Measurements from ENCODE around the gene PPME1.

PPME1 gene

GRCh38 chr11:74175920-74176319 lies 4.8 kb downstream of the PPME1 start:
- no peak for TF ChIP-seq CTCF (IDR thresholded peaks at IDR 0.05; ENCODE audit: low read depth, low read length, poor library complexity, severe bottlenecking)
- no peak for TF ChIP-seq EZH2phosphoT487 (IDR thresholded peaks at IDR 0.05; ENCODE audit: borderline replicate concordance, low read length)
- H3K27me3 ChIP-seq (ENCODE audit: control insufficient read depth, low read length), result no peaks in the 10 kb centered on the region
- peaks cover 33% of the 10 kb centered on the region for H3K36me3 ChIP-seq (ENCODE audit: control insufficient read depth, low read length)
- no peak overlapping the region for H3K4me2 ChIP-seq (ENCODE audit: low read length)
- H4K20me1 ChIP-seq (ENCODE audit: control insufficient read depth, insufficient read depth, low read depth, low read length), result no peaks in the 10 kb centered on the region; the same call in 1 of the 2 replicates
- H3K9me3 ChIP-seq (ENCODE audit: control insufficient read depth, insufficient read depth, low read length), result no peaks in the 10 kb centered on the region
- peaks cover 90% of the 10 kb centered on the region for H3K79me2 ChIP-seq (ENCODE audit: control insufficient read depth, low read length)
- H3K4me3 ChIP-seq (ENCODE audit: low read length), result no peak overlapping the region
- no peaks in the 10 kb centered on the region for H3F3A ChIP-seq (ENCODE audit: control insufficient read depth, insufficient read depth)
- peaks cover 24% of the 10 kb centered on the region for H3K4me1 ChIP-seq (ENCODE audit: control insufficient read depth, low read length)
- no peaks in the 10 kb centered on the region for H3K9me2 ChIP-seq (replicated peaks; ENCODE audit: control insufficient read depth, low read length)
- no peak overlapping the region for H3K27ac ChIP-seq (ENCODE audit: low read depth, low read length)

GRCh38 chr11:74179234-74180052 lies 8.4 kb downstream of the PPME1 start:
- no peak overlapping the region for H3K4me3 ChIP-seq (ENCODE audit: low read length)
- no peaks in the 10 kb centered on the region for H3K27me3 ChIP-seq (ENCODE audit: control insufficient read depth, low read length)
- H3K9me3 ChIP-seq (ENCODE audit: control insufficient read depth, insufficient read depth, low read length), result no peaks in the 10 kb centered on the region
- H3K9me2 ChIP-seq (replicated peaks; ENCODE audit: control insufficient read depth, low read length), result no peaks in the 10 kb centered on the region
- peaks cover under 1% of the 10 kb centered on the region; the same call in 1 of the 2 replicates for H3K4me1 ChIP-seq (ENCODE audit: control insufficient read depth, low read length)
- no peak overlapping the region for H3K4me2 ChIP-seq (ENCODE audit: low read length)
- peaks cover 15% of the 10 kb centered on the region for H3K36me3 ChIP-seq (ENCODE audit: control insufficient read depth, low read length)
- no peak overlapping the region for H3K27ac ChIP-seq (ENCODE audit: low read depth, low read length)
- TF ChIP-seq CTCF (IDR thresholded peaks at IDR 0.05; ENCODE audit: low read depth, low read length, poor library complexity, severe bottlenecking) (no peak), EZH2phosphoT487 (IDR thresholded peaks at IDR 0.05; ENCODE audit: borderline replicate concordance, low read length) (no peak)
- H3F3A ChIP-seq (ENCODE audit: control insufficient read depth, insufficient read depth), result no peaks in the 10 kb centered on the region
- H4K20me1 ChIP-seq (ENCODE audit: control insufficient read depth, insufficient read depth, low read depth, low read length), result no peaks in the 10 kb centered on the region; the same call in 1 of the 2 replicates
- peaks cover 89% of the 10 kb centered on the region for H3K79me2 ChIP-seq (ENCODE audit: control insufficient read depth, low read length)

GRCh38 chr11:74182635-74183034 lies 11.5 kb downstream of the PPME1 start:
- H3K79me2 ChIP-seq (ENCODE audit: control insufficient read depth, low read length), result peaks cover 82% of the 10 kb centered on the region
- H3K4me2 ChIP-seq (ENCODE audit: low read length), result no peak overlapping the region
- no peak for TF ChIP-seq EZH2phosphoT487 (IDR thresholded peaks at IDR 0.05; ENCODE audit: borderline replicate concordance, low read length)
- TF ChIP-seq CTCF (IDR thresholded peaks at IDR 0.05; ENCODE audit: low read depth, low read length, poor library complexity, severe bottlenecking), result no peak
- peaks cover 7% of the 10 kb centered on the region for H3K36me3 ChIP-seq (ENCODE audit: control insufficient read depth, low read length)
- H4K20me1 ChIP-seq (ENCODE audit: control insufficient read depth, insufficient read depth, low read depth, low read length), result no peaks in the 10 kb centered on the region; the same call in 1 of the 2 replicates
- H3K27ac ChIP-seq (ENCODE audit: low read depth, low read length), result no peak overlapping the region
- no peaks in the 10 kb centered on the region for H3K27me3 ChIP-seq (ENCODE audit: control insufficient read depth, low read length)
- no peaks in the 10 kb centered on the region for H3K9me3 ChIP-seq (ENCODE audit: control insufficient read depth, insufficient read depth, low read length)
- no peaks in the 10 kb centered on the region for H3F3A ChIP-seq (ENCODE audit: control insufficient read depth, insufficient read depth)
- H3K9me2 ChIP-seq (replicated peaks; ENCODE audit: control insufficient read depth, low read length), result no peaks in the 10 kb centered on the region
- no peak overlapping the region for H3K4me3 ChIP-seq (ENCODE audit: low read length)
- no peaks in the 10 kb centered on the region for H3K4me1 ChIP-seq (ENCODE audit: control insufficient read depth, low read length)
